Measurements from ENCODE around the gene DDIT3.

DNA sequence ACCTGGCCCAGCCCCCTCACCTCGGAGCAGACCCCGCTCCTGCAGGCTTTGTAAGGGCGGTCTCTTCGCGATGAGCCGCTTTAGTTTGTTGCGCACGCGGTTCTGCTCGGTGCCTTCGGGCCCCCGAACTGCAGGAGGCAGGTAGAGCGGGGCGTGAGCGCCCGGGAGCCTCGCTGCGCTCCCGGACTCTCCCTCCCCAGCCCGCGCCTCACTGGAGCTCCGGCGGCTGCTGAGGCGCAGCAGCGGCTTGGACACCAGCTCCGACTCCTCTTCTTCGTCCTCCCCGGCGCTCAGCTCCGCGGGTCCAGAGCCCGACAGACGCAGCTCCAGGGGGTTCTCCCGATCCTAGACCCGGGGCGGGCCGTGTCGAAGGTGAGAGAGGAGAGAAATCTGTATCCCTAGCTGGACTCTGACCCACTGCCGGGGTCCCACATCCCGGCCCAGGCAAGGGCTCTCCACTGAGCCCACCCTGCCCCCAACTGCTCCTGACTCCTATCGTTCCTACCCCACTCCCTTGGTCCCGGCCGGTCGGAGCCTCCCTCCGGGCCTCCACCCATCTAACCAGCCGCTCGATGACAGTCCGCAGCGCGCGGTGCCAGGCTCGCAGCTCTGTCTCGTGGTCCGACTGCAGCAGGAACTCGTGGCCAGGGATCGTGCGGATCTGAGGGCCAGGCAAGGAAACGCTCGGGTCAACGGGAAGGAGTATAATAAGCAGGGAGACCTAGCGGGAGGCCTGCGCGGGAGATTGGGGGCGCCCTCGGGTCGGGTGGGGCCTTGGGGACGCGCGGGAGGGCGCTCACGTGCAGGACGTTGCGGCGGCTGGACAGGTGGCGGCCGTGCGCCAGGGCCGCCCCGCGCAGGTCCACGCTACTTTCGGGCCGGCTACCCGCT, 44.8 kb downstream of the DDIT3 start:
- TF ChIP-seq CTCF (IDR thresholded peaks at IDR 0.05; ENCODE audit: low read depth, low read length, poor library complexity, severe bottlenecking) (no peak), EZH2phosphoT487 (IDR thresholded peaks at IDR 0.05; ENCODE audit: borderline replicate concordance, low read length) (no peak)

Data from DOHH2 (cell line).